HG03103 (cell line): Measurements from ENCODE around the gene SLC16A8.
"Not testable (repeated sequence)": the region's sequence is repeated elsewhere in the genome, so short reads cannot be mapped to it uniquely, and the experiment has no call there.

Experiments used
- ATAC-seq: cut with Tn5 transposase; IDR thresholded peaks from one replicate; pipeline ENCODE4 v1.9.1; 2021; ENCODE audit warnings: low read depth; ENCODE audit not compliant: unreplicated experiment

Gene SLC16A8, protein sequence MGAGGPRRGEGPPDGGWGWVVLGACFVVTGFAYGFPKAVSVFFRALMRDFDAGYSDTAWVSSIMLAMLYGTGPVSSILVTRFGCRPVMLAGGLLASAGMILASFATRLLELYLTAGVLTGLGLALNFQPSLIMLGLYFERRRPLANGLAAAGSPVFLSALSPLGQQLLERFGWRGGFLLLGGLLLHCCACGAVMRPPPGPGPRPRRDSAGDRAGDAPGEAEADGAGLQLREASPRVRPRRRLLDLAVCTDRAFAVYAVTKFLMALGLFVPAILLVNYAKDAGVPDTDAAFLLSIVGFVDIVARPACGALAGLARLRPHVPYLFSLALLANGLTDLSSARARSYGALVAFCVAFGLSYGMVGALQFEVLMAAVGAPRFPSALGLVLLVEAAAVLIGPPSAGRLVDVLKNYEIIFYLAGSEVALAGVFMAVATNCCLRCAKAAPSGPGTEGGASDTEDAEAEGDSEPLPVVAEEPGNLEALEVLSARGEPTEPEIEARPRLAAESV

DNA sequence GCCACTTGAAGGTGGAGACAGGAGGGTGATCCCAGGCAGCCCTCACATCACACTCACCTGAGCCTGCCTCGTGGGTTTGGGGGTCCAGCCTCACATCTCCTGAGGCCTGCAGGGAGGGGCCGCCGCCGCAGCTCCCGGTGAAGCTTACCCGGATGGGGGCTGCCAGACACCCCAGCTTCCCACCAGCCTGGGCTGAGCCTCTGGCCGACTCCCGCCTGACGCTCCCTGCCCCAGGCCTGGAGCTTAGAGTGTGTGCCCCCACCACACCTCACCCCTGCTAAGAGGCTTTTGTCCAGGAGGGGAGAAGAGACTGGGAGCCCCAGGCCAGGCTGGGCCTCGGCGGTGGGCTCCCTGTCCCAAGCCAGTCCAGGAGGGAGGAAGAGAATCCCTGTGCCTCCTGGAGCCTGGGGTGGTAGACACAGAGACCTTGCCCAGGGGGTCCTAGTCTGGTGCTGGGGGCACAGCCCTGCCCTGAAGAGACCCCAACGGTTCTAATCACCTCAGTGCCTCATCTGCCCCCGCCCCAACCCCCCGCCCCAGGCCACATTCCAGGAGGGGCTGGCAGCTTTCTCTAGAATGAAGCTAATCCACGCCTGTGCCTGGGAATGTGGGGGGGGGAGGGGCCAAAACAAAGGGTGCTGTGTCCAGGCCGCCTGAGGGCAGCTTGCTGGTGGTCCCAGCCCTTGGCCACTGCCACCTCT lies at the start of gene SLC16A8:
Gene SLC16A8 (minus strand): TSS at position 254 of the 701 bp plus-strand sequence. CDS start 1,311 bp downstream, outside the sequence.
- no peak for ATAC-seq

DNA sequence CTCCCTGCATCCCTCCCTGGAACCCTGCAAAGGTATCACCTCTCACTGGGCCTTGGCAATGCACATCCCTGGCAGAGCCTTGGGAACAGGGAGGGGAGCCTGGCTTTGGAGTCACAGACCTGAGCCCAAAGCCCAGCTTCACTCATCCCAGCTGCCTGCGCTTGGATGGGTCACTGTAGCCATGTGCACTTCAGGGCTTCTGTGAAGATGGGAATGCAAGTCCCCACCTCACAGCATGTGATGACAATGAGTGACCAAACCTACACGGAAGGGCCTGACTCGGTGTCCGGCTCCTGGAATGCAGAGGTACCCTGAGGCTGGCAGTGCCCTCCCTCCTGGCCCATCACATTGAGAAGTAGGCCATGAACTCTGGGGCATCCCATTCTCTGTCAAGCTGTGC lies 49.3 kb upstream of the SLC16A8 start:
- ATAC-seq = no peak

GRCh38 chr22:38132794-38133193 lies 48.8 kb upstream of the SLC16A8 start:
- no peak for ATAC-seq

DNA sequence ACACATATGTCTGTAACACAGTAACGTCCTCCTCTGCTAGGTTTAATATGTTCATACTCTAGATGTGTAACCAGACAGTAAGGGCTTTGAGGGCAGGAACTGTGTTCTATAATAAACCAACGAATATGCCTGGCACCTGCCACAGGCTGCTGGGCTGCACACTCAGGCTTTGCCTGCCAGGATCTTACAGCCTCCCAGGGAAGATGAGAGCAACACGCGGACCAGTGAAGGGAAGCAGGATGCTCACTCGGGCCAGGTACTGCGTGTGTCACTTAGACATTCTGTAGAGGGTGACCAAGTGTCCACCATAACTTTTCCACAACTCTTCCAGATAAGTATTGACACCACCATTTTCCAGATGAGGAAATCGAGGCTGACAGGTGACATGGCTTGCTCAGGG lies 48.2 kb upstream of the SLC16A8 start:
- no peak for ATAC-seq

DNA sequence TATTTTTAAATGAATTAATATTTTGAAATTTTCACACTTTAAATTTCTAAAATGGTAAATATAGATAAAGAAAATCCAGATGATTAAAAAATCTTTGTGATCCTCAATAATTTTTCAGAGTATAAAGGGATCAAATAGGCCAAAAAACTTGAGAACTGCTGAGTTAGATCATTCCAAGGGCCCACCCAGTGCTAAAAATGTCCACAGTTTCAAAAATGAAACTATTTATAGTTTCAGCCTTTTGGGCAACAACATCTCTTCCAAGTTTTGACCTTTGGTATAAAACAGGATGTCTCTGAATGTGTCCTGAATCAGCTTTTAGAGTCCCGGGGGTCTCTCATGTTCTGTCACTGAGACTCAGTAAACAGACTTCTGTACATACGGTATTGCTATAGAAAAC lies 47.4 kb upstream of the SLC16A8 start:
- ATAC-seq = no peak

DNA sequence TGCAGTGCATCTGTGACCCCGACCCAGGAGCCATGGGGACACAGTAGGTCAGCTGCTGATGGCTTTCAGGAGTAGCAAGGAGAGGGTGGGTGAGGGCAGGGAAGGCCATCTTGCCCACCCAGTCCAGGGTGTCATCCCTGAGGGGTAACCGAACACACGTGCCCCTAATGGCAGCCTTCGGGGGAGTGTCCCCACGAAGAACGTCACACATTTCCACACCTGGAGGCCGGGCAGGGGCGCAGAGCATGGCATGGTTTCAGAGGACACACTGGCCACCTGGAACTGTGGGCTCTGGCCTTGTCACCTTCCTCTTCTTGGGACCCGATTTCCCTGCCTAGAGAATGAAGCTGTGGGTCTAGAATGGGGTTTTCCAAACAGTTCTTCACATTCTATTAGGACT lies 45.9 kb upstream of the SLC16A8 start:
- ATAC-seq = no peak

- no peak for ATAC-seq
These were observed 45.0 kb upstream of the SLC16A8 start for GRCh38 chr22:38129021-38129420.

DNA sequence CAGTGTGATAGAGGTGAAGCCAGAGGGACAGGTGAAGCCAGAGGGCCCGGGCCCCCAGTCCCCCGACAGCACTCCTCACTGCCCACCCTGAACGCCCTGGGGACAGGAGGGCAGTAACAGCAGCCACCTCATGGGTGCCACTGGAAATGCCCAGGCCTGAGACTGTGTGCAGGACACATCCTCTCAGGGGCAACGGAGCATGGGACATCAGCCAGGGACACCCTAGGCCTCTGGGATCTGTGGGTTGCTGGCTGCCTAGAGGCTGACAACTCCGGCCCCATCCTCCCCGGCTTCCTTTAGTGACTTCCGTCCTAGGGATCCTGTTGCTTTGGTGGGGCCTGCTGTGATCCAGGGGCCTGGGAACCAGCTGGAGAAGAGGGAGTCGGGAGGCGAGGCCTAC lies 43.9 kb upstream of the SLC16A8 start:
- ATAC-seq = no peak

GRCh38 chr22:38126928-38127668 lies 43.1 kb upstream of the SLC16A8 start:
- no peak for ATAC-seq

- no peak for ATAC-seq
These were observed 41.8 kb upstream of the SLC16A8 start for GRCh38 chr22:38125751-38126201.

- ATAC-seq = no peak
These were observed 41.1 kb upstream of the SLC16A8 start for GRCh38 chr22:38125038-38125610.

DNA sequence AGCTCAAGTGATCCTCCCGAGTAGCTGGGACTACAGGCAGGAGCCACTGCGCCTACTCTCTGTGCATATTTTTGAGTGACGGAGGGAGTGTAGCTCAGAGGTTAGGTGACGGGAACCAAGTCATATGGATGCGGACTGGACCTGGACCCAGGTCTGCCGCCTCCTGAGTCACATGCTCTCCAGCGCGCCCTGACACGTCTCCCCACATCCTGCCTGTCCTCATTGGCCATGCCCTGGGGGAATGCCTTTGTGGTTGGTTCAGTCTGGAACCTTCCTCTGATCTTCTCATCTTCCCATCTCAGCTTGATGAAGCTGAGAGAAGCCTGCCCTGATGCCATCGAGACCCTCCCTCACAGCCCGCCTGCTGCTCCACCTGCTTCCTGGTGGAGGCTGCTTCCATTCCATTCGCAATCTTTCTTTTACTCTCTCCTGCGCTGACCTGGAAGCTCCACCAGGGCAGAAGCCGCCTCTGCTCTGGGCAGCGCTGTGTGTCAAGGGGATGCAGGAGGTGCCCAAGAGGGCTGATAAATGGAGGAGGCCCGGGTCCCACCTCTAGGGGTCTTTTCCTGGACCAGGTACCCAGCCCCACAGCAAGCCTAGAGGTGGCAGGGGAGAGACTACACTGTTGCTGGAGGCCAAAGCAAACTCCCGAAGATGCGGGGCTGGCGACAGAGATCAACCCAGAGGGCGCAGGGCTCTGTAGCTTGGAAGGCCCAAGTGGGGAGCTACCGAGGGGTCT lies 40.4 kb upstream of the SLC16A8 start:
- no peak for ATAC-seq

DNA sequence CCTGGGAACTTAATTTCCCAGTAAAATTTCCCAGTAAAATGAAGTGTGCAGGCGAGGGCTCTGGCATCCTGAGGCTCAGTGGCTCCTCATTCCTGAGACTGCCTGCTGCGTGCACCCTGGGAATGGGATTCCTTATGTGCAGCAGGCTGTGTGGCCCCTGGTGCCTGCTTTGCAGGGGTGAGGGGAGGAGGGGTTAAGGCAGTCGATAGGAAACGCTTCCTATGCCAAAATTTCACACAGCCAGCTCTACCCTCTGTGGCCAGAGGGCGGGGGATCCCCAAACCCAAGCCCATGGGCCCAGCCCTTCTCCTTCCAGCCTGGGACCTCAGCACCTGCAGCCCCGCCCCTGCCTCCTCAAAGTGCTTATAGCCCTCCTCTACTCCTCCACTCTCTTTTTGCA lies 38.6 kb upstream of the SLC16A8 start:
- no peak for ATAC-seq

DNA sequence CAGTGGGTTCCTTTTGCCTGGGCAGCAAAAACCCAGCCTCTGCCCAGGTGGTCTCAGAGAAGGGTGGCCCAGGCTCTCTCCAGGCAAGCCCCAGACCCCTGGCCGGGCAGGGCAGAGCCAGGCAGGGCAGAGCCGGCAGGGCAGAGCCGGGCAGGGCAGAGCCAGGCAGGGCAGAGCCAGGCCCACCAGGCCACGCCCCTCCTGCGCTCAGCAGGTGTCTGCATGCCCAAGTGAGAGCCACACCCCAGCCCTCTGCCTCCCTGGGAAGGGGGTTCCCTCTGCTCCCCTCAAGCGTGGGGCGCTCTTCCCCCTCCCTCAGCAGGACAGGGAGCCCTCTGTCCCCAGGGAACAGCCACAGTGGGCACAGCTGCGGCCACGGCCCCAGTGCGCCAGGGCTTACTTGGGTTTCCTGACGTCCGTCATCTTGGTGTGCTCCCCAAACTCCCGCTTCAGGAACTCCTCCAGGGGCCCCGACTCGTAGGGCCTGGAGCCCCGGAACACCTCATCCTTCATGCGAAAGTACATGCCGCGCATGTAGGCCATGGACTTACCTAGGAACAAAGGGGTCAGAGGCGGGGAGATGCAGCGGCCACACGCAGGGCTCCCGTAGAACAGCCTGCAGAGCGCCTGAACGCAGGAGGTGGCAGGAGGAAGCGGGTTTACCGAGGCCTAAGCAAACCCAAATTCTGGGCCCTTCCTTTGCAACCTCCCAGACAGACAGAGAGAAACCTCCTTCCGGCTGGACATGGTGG lies 36.6 kb upstream of the SLC16A8 start:
- ATAC-seq = no peak

DNA sequence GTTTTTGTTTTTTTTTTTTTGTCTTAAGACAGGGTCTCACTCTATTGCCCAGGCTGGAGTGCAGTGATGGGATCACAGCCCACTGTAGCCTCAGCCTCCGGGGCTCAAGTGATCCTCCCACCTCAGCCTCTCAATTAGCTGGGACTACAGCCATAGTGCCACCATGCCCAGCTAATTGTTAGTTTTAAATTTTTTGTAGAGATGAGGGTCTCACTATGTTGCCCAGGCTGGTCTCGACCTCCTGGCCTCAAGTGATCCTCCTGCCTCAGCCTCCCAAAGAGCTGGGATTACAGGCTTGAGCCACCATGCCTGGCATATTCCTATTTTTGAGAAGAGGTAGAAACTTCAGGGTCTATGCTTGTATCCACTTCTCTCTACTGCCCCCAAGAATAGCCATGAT lies 34.8 kb upstream of the SLC16A8 start:
- ATAC-seq = not testable (repeated sequence)

GRCh38 chr22:38118182-38118581 lies 34.2 kb upstream of the SLC16A8 start:
- no peak for ATAC-seq

- not testable (repeated sequence) for ATAC-seq
These were observed 33.6 kb upstream of the SLC16A8 start for GRCh38 chr22:38117556-38117955.

GRCh38 chr22:38115423-38116205 lies 31.6 kb upstream of the SLC16A8 start:
- no peak for ATAC-seq
